NK-92 (cell line): Measurements from ENCODE around the gene ODAD4.
"Not testable (repeated sequence)": the region's sequence is repeated elsewhere in the genome, so short reads cannot be mapped to it uniquely, and the experiment has no call there.

ENCODE experiments used
- DNase-seq: peaks from one replicate; lab custom pipeline; 2025; ENCODE audit not compliant: unreplicated experiment; lab: John Stamatoyannopoulos, UW

Gene ODAD4

GRCh38 chr17:42000413-42001133, 70.2 kb downstream of the ODAD4 start:
- no peak for DNase-seq

GRCh38 chr17:42001729-42002128, 71.3 kb downstream of the ODAD4 start:
- DNase-seq, result no peak

- no peak for DNase-seq
Observed at GRCh38 chr17:42002175-42002791, 71.9 kb downstream of the ODAD4 start.

- no peak for DNase-seq
Observed at GRCh38 chr17:42002792-42003301, 72.4 kb downstream of the ODAD4 start.

- DNase-seq, result no peak
Observed at GRCh38 chr17:42005166-42005565, 74.7 kb downstream of the ODAD4 start.

GRCh38 chr17:42009170-42009569, 78.8 kb downstream of the ODAD4 start:
- no peak for DNase-seq

- not testable (repeated sequence) for DNase-seq
Observed at GRCh38 chr17:42010266-42010680, 79.9 kb downstream of the ODAD4 start.

- no peak for DNase-seq
Observed at GRCh38 chr17:42010898-42011516, 80.6 kb downstream of the ODAD4 start.

- DNase-seq, result not testable (repeated sequence)
Observed at GRCh38 chr17:42012363-42012762, 81.9 kb downstream of the ODAD4 start.

- not testable (repeated sequence) for DNase-seq
Observed at GRCh38 chr17:42013740-42014139, 83.3 kb downstream of the ODAD4 start.
